Large intestine (tissue), 3 donors: ENCODE data around the gene ATP4A. TPM values are rescaled to one million over a fixed set of nuclear protein-coding genes. Genes with fewer than 3 reads are reported as not detected.

Source experiments
- DNase-seq, 2 donors: peaks; one replicate each; pipeline versions ENCODE4 v3.0.0 to v3.0.0-alpha.2; 2013
- H3K27ac ChIP-seq: one replicate; pipeline ENCODE4 v1.5.1; 2013; ENCODE audit warnings: low read length
- H3K27me3 ChIP-seq: 2 replicates; pipeline ENCODE4 v1.6.1; 2013; ENCODE audit warnings: low read length; ENCODE audit not compliant: control insufficient read depth, insufficient read depth
- H3K36me3 ChIP-seq: 2 replicates; pipeline ENCODE4 v1.6.1; 2013; ENCODE audit warnings: low read length; ENCODE audit not compliant: control insufficient read depth, insufficient read depth
- H3K4me1 ChIP-seq: one replicate; pipeline ENCODE4 v1.6.1; 2013; ENCODE audit warnings: low read length; ENCODE audit not compliant: control insufficient read depth, insufficient read depth
- H3K4me3 ChIP-seq: one replicate; pipeline ENCODE4 v1.5.1; 2013; ENCODE audit warnings: low read length
- H3K9me3 ChIP-seq: one replicate; pipeline ENCODE4 v1.6.1; 2013; ENCODE audit warnings: mild to moderate bottlenecking, low read depth, low read length, moderate library complexity; ENCODE audit not compliant: control insufficient read depth
- WGBS: methylation state at CpG from one replicate; pipeline ENCODE4 v1.1.5; 2013; ENCODE audit warnings: low lambda C conversion rate; ENCODE audit not compliant: insufficient coverage; 5-methylcytosine and 5-hydroxymethylcytosine counted together
- polyA plus RNA-seq: library from polyadenylated mRNA; unstranded; fragments of 120-200 nt; gene quantifications from one replicate; pipeline ENCODE4 v1.2.1, GENCODE V29; 2013

Gene ATP4A
- polyA plus RNA-seq, 1 donor: not detected

DNA sequence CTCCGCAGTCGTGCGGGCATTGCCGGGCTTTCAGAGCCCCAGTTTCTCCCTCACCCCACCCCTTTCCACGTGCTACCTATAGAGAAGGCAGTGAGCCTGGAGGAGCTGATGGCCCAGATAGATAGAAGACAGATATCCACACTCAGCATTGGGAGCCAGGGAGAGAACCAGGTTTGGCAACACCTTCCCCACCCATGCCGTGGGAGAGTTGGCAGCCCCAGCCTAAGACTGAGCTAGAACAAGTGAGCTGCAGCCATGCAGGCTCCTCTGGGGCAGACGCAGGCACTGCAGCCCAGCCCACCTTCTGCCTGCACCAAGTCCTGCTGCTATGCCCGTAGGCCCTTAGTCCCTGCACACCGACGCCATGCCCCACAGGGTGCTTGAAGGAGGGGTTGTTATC lies 62.8 kb downstream of the ATP4A start:
- WGBS: no CpG with 5 or more reads among the region's 10 CpGs

More for the DNA sequence above, 62.8 kb downstream of the ATP4A start:
- H3K4me3 ChIP-seq: no peak overlapping the region
- no peak overlapping the region for H3K27ac ChIP-seq
- H3K9me3 ChIP-seq: no peaks in the 10 kb centered on the region
- no peaks in the 10 kb centered on the region for H3K4me1 ChIP-seq
- DNase-seq: no peak
- peaks cover 4% of the 10 kb centered on the region for H3K36me3 ChIP-seq
- no peaks in the 10 kb centered on the region for H3K27me3 ChIP-seq

Other genes starting within 250 kb of the ATP4A start
- 2.2 TPM for gene CD22, start 234.5 kb downstream of the ATP4A start, polyA plus RNA-seq
- gene FFAR1, start 215.8 kb downstream of the ATP4A start, polyA plus RNA-seq: 1.8 TPM
- gene FFAR3, start 205.2 kb downstream of the ATP4A start, polyA plus RNA-seq: 0.79 TPM
- gene GPR42, start 192.6 kb downstream of the ATP4A start, polyA plus RNA-seq: 0.22 TPM
- 3.1 TPM for gene FFAR2, start 115.4 kb downstream of the ATP4A start, polyA plus RNA-seq
- 0.40 TPM for gene KRTDAP, start 73.2 kb downstream of the ATP4A start, polyA plus RNA-seq
- gene DMKN, start 50.0 kb downstream of the ATP4A start, polyA plus RNA-seq: 36.0 TPM
- gene SBSN, start 35.3 kb downstream of the ATP4A start, polyA plus RNA-seq: not detected
- gene GAPDHS, start 30.2 kb downstream of the ATP4A start, polyA plus RNA-seq: not detected
- 89.6 TPM for gene TMEM147, start 18.0 kb downstream of the ATP4A start, polyA plus RNA-seq
- gene PMIS2, start 22.5 kb upstream of the ATP4A start, polyA plus RNA-seq: not detected
- gene HAUS5, start 49.1 kb upstream of the ATP4A start, polyA plus RNA-seq: 13.3 TPM
- 56.9 TPM for gene RBM42, start 65.4 kb upstream of the ATP4A start, polyA plus RNA-seq
- 1.5 TPM for gene ETV2, start 78.1 kb upstream of the ATP4A start, polyA plus RNA-seq
- gene COX6B1, start 84.7 kb upstream of the ATP4A start, polyA plus RNA-seq: 356 TPM
- 0.04 TPM for gene UPK1A, start 102.9 kb upstream of the ATP4A start, polyA plus RNA-seq
- 0.51 TPM for gene ZBTB32, start 140.9 kb upstream of the ATP4A start, polyA plus RNA-seq
- gene KMT2B, start 154.3 kb upstream of the ATP4A start, polyA plus RNA-seq: 33.2 TPM
- gene IGFLR1, start 178.8 kb upstream of the ATP4A start, polyA plus RNA-seq: 3.8 TPM
- gene U2AF1L4, start 181.8 kb upstream of the ATP4A start, polyA plus RNA-seq: 31.2 TPM
- gene PSENEN, start 182.0 kb upstream of the ATP4A start, polyA plus RNA-seq: 63.3 TPM
- gene LIN37, start 184.9 kb upstream of the ATP4A start, polyA plus RNA-seq: 11.3 TPM
- 50.2 TPM for gene HSPB6, start 193.4 kb upstream of the ATP4A start, polyA plus RNA-seq
- gene PROSER3, start 194.5 kb upstream of the ATP4A start, polyA plus RNA-seq: 16.3 TPM
- 22.2 TPM for gene ARHGAP33, start 211.9 kb upstream of the ATP4A start, polyA plus RNA-seq
- 1.9 TPM for gene PRODH2, start 249.2 kb upstream of the ATP4A start, polyA plus RNA-seq